Caco-2 (cell line): Measurements from ENCODE around the gene WNT3A. TPM values are rescaled to one million over a fixed set of nuclear protein-coding genes. Genes with fewer than 3 reads are reported as not detected.

Source experiments
- BruUV-seq: library from RNA; stranded (reverse); fragments of 400-500 nt; replicated peaks from 2 replicates; lab custom pipeline; 2021; lab: Mats Ljungman, UMichigan
- CTCF ChIA-PET: fragments of 300-600 bp; sonication (Branson Sonifier 250); formaldehyde crosslinking; loops from one replicate; lab custom pipeline; 2022; ENCODE audit warnings: antibody characterized with exemption; lab: Charles Lee
- POLR2A ChIA-PET: fragments of 300-600 bp; sonication (Branson Sonifier 250); formaldehyde crosslinking; loops from one replicate; lab custom pipeline; 2022; ENCODE audit warnings: antibody characterized with exemption; lab: Charles Lee
- DNase-seq, 2 experiments: peaks; one replicate each; pipeline versions ENCODE4 v3.0.0 to v3.0.0-alpha.2; 2020 to 2022
- H3K27me3 ChIP-seq: replicated peaks from 2 replicates; pipeline ENCODE4 v1.6.0; 2011; ENCODE audit warnings: low read length; ENCODE audit not compliant: control insufficient read depth, insufficient read depth
- H3K36me3 ChIP-seq: 2 replicates; pipeline ENCODE4 v1.5.1; 2011; ENCODE audit warnings: low read length; ENCODE audit not compliant: control insufficient read depth, insufficient read depth
- H3K4me1 ChIP-seq: fragments of 250-450 bp; sonication (Bioruptor Pico); 2 replicates; pipeline ENCODE4 v1.5.1; 2020; ENCODE audit warnings: mild to moderate bottlenecking
- H3K4me3 ChIP-seq: 2 replicates; pipeline ENCODE4 v1.5.1; 2011; ENCODE audit warnings: low read depth, mild to moderate bottlenecking, control low read depth, low read length
- H3K9me3 ChIP-seq: fragments of 250-450 bp; sonication (Bioruptor Pico); 2 replicates; pipeline ENCODE4 v1.5.1; 2020; ENCODE audit warnings: mild to moderate bottlenecking, moderate library complexity
- H3K27ac Mint-ChIP-seq: one replicate; pipeline ENCODE4 v1.8.0; 2022; ENCODE audit warnings: mixed read lengths; ENCODE audit not compliant: unreplicated experiment
- H3K27me3 Mint-ChIP-seq: one replicate; pipeline ENCODE4 v1.8.0; 2022; ENCODE audit warnings: mixed read lengths; ENCODE audit not compliant: insufficient read depth, unreplicated experiment
- H3K36me3 Mint-ChIP-seq: one replicate; pipeline ENCODE4 v1.8.0; 2022; ENCODE audit warnings: mild to moderate bottlenecking, mixed read lengths; ENCODE audit not compliant: insufficient read depth, unreplicated experiment
- H3K4me1 Mint-ChIP-seq: one replicate; pipeline ENCODE4 v1.8.0; 2022; ENCODE audit warnings: low read depth, mixed read lengths; ENCODE audit not compliant: unreplicated experiment
- H3K4me3 Mint-ChIP-seq: one replicate; pipeline ENCODE4 v1.8.0; 2022; ENCODE audit warnings: mild to moderate bottlenecking, moderate library complexity, mixed read lengths; ENCODE audit not compliant: unreplicated experiment
- H3K9me3 Mint-ChIP-seq: one replicate; pipeline ENCODE4 v1.8.0; 2022; ENCODE audit warnings: mixed read lengths; ENCODE audit not compliant: unreplicated experiment
- CTCF ChIP-seq, 2 experiments: fragments of 200-600 bp in 1 of 2; IDR thresholded peaks; 1 replicate in 1 of 2; 2 replicates in 1 of 2; pipeline versions ENCODE4 v1.5.1 to v1.8.0; 2011 to 2022; ENCODE audit warnings: antibody characterized with exemption in 1 of 2, control low read depth in 1 of 2, inconsistent platforms in 1 of 2, low read depth in 1 of 2, low read length in 1 of 2, mild to moderate bottlenecking in 1 of 2, moderate library complexity in 1 of 2; ENCODE audit not compliant: insufficient read depth in 1 of 2, severe bottlenecking in 1 of 2, unreplicated experiment in 1 of 2
- intact Hi-C: fragments of 100-400 bp; cut with micrococcal nuclease; formaldehyde crosslinking; loops from one replicate; pipeline ENCODE4 v1.10.0; 2022; ENCODE audit not compliant: unreplicated experiment
- total RNA-seq: library from RNA; stranded (reverse); gene quantifications from 2 replicates; pipeline ENCODE4 v1.2.3, GENCODE V29; 2022

Gene WNT3A
- total RNA-seq, 1 experiment from 2014 or later = 0.09 TPM

- Histone ChIP-seq H3K4me3 (no peak overlapping the region), H3K36me3 (peaks cover 12% of the 10 kb centered on the region), H3K27me3 (no peaks in the 10 kb centered on the region), H3K4me1 (peaks cover 11% of the 10 kb centered on the region), H3K9me3 (peaks cover 9% of the 10 kb centered on the region; the same call in 1 of the 2 replicates)
- TF ChIP-seq CTCF (IDR thresholded peaks at IDR 0.05; ENCODE audit: insufficient read depth in 1 of 2, low read depth in 1 of 2, low read length in 1 of 2, severe bottlenecking in 1 of 2, unreplicated experiment in 1 of 2) = no peak
- DNase-seq = no peak
- no peak overlapping the region for H3K4me3 Mint-ChIP-seq
- peaks cover 96% of the 10 kb centered on the region for H3K36me3 Mint-ChIP-seq
- CTCF ChIA-PET = no interaction called here
- peaks cover 12% of the 10 kb centered on the region for H3K4me1 Mint-ChIP-seq
- intact Hi-C loops = no loop called here
- H3K27me3 Mint-ChIP-seq = no peaks in the 10 kb centered on the region
- BruUV-seq = no TSS peak
- POLR2A ChIA-PET = interaction anchor here (1.2 to 1.5 kb wide), 2 partner anchors 10 to 14 kb away, joined by 3 to 5 read pairs; partner anchors contain the start of gene ARF1
- no peak overlapping the region for H3K27ac Mint-ChIP-seq
- H3K9me3 Mint-ChIP-seq = peaks cover 21% of the 10 kb centered on the region
Measured at GRCh38 chr1:228092342-228093049, 85.7 kb downstream of the WNT3A start.

- H3K4me1 ChIP-seq = peaks cover 11% of the 10 kb centered on the region
- DNase-seq = peak in 1 of 2 experiments; percentile 41
- CTCF ChIA-PET = no interaction called here
- intact Hi-C loops = no loop called here
- Mint-ChIP-seq H3K27ac (no peak overlapping the region), H3K36me3 (peaks cover 96% of the 10 kb centered on the region), H3K27me3 (no peaks in the 10 kb centered on the region), H3K4me3 (no peak overlapping the region), H3K4me1 (peaks cover 6% of the 10 kb centered on the region), H3K9me3 (peaks cover 21% of the 10 kb centered on the region)
- H3K36me3 ChIP-seq = peaks cover 11% of the 10 kb centered on the region
- no peaks in the 10 kb centered on the region for H3K27me3 ChIP-seq
- no TSS peak for BruUV-seq
- TF ChIP-seq CTCF (IDR thresholded peaks at IDR 0.05; ENCODE audit: insufficient read depth in 1 of 2, low read depth in 1 of 2, low read length in 1 of 2, severe bottlenecking in 1 of 2, unreplicated experiment in 1 of 2) = no peak
- peaks cover 9% of the 10 kb centered on the region; the same call in 1 of the 2 replicates for H3K9me3 ChIP-seq
- H3K4me3 ChIP-seq = no peak overlapping the region
- POLR2A ChIA-PET = no interaction called here
Measured at GRCh38 chr1:228093050-228093906, 86.5 kb downstream of the WNT3A start.

- ChIA-PET POLR2A (no interaction called here), CTCF (no interaction called here)
- TF ChIP-seq CTCF (IDR thresholded peaks at IDR 0.05; ENCODE audit: insufficient read depth in 1 of 2, low read depth in 1 of 2, low read length in 1 of 2, severe bottlenecking in 1 of 2, unreplicated experiment in 1 of 2) = no peak
- Histone ChIP-seq H3K4me3 (no peak overlapping the region), H3K36me3 (peaks cover 12% of the 10 kb centered on the region), H3K4me1 (peaks cover 11% of the 10 kb centered on the region), H3K9me3 (peaks cover 9% of the 10 kb centered on the region; the same call in 1 of the 2 replicates), H3K27me3 (no peaks in the 10 kb centered on the region)
- Mint-ChIP-seq H3K9me3 (peaks cover 21% of the 10 kb centered on the region), H3K36me3 (peaks cover 97% of the 10 kb centered on the region), H3K4me3 (no peak overlapping the region), H3K27me3 (no peaks in the 10 kb centered on the region), H3K4me1 (no peaks in the 10 kb centered on the region), H3K27ac (peak overlapping the region; percentile 15)
- DNase-seq = peak in 1 of 2 experiments; percentile 13
- intact Hi-C loops = no loop called here
- no TSS peak for BruUV-seq
Measured at GRCh38 chr1:228094432-228095016, 87.7 kb downstream of the WNT3A start.
